ENCODE results near the gene CFL2.
"Not testable (repeated sequence)": the region's sequence is repeated elsewhere in the genome, so short reads cannot be mapped to it uniquely, and the experiment has no call there.

CFL2 gene

DNA sequence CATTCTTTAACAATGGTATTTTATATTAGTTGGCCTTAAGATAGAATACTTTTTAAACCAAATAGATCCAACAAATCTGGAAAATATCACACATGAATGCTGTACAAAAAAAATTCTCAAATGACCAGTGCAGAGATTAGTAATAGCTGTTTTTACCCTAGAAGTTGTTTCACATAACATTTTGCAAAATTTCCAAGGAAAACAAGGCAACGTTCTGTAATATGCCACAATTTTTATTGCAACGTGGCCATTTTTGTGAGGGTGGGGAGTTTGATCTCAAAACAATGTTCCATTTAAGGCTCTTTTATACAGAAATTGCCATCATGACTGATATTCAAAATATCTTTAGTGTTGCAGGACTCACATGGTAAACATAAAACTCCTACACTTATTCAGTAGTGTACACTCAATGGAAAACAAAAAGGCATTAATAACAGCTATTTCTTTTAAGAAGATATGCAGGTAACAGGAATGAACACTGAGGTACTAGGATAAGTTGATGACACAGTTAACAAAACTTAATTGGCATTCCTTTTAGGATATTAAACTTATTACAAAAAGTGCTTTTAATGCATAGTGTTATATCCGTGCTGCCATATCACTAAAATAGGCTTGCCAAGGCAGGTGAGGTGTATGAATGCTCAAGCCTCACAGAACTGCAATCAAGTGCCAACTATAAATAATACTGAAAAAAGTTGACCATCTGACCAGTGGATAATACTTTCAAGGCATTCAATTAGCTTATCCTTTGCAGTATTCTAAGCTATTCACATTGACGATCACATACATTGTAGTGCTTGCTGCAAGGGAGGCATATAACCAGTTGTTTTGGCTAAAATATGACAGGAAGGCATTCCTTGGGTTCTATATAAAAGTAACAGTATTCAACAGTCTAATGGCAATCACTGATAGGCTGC, 2.3 kb downstream of the CFL2 start:
- no peak for DNase-seq (ENCODE audit: low read depth)

DNA sequence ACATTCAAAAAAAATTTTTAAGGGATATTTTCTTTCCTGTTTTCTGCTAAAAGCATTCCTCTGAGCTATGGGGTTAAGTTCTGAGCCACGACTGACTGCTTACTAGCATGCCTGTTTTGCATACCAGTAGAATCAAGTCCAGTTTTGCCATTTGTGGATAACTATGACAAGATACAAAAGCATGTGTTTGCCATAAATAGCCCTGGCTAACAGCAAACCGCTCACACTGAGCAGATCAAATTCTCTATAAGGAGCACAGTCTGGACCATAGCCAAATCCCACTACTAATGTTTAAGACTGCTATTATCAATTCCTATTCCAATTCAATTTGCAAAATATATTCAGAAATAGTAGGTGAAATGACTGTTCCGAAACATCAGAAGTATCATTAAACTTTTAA, 3.2 kb downstream of the CFL2 start:
- DNase-seq (ENCODE audit: low read depth): no peak

DNA sequence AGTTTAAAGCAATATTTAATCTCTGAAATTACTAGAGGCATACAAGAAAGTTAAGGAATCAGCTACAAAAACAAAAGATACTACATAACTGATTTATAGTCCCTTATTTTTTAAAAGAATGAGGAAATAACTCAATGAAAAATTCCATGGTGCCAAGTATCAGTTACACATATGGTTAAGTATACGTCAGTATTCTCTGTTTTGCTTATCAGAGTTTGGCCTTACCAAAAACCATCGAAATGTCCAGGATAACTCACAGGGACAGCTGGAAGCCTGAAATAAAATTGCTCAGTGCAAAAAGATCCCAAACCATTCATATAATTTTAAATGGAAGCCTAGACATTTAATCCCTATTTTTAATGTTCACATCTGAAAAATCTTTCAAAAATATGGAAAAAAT, 3.6 kb downstream of the CFL2 start:
- DNase-seq (ENCODE audit: low read depth): no peak

DNA sequence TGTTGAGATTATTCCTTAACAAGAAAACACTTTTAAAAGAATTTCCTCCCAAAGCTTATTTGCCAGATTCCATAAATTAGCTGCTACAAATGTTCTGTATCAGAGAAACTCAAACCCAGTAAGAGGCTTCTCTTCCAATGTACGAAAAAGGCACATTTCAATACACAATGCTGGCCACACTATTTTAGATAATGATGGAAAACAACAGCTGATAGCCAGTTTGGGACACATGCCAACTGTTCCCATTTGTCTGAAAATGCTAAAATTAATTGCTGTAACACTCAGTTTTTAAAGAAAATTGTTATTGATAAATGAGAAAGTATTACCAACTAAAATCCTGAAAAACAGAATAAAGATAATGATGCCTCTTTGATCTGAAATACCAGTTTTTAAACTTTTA, 4.4 kb downstream of the CFL2 start:
- DNase-seq (ENCODE audit: low read depth): no peak

DNA sequence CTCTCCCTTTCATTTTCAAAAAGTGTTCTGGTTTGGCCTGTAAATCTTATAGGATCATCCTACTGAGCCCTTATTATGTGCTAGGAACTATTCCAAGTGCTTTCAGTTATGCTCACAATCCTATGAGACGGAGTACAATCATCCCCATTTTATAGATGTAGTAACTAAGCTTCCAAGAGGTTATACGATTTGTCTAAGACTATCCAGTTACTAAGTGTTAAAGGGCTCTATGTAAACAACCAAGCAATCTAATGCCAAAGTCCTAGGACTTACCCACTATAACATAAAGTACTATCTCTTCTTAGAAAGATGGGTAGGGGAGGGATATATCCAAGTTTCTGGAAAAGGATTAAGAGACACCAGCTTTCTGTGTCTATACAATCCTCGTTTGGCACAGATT, 6.7 kb downstream of the CFL2 start:
- DNase-seq (ENCODE audit: low read depth): no peak

DNA sequence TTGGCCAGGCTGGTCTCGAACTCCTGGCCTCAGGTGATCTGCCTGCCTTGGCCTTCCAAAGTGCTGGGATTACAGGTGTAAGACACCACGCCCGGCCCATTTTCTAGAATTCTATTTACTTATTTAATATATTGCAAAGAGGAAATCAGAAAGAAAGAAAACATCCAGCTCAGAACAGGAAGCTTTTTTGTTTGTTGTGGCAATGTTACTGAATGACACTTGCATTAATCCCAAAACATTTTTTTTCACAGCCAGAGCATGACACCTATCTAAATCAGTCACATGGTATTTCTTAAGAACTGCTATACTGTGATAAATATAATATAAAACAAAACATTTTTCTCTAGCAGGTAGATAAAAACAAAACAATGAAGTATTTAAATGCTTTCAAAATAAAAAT, 12.6 kb downstream of the CFL2 start:
- no peak for DNase-seq (ENCODE audit: low read depth)

DNA sequence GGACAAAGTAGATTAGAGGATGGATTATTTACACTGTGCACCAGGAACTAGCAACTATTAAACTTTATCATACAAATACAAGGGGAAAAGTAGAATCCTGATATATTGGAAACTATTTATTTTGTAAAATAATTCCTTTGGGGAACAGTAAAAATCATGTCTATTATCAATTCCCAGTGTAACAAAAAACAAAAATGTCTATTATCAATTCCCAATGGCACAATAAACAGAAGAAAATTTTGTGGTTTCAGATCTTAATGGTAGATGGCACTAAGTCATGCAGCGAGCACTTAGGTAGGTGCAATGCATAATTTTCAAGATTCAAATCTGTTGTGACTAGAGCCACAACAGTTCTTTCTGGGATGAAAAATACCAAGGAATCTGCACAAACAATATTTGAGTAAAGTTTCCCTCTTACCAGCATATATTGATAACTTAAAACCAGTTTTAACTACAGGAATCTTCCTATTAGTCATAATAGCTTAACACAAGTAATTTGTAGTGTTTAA, 13.7 kb downstream of the CFL2 start:
- DNase-seq (ENCODE audit: low read depth): no peak

DNA sequence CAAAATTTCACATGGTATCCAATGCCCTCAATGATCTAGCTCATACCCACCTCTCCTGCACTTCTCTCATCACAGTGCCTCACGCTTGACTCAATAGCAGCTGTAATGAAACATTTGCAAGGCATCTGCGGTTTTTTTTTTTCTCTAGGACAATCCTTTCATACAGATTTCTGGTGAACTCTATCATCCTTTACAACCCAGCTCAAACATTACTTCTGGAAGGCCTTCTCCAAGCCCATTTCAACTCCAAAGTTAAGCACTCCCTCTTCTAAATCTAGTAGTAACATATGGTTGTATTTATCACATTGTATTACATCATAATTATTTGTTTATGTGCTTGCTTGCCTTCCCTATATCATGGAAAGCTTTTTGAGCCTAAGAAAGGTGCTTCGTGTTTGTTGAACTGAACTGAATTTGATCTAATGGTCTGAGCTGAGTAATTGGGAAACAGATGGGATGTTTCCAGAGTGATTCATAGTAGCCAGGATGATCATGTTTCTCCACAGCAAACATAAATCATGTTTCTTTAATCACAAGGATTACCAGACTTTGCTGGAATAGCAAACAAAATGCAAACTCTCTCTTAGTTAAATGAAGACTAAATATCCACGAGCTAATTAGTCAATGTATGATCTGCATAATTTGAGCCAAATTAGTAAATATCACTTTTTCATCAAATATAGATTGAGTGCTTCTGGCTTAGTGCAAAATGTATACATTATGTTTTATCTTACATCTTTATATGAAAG, 14.3 kb downstream of the CFL2 start:
- no peak for DNase-seq (ENCODE audit: low read depth)

DNA sequence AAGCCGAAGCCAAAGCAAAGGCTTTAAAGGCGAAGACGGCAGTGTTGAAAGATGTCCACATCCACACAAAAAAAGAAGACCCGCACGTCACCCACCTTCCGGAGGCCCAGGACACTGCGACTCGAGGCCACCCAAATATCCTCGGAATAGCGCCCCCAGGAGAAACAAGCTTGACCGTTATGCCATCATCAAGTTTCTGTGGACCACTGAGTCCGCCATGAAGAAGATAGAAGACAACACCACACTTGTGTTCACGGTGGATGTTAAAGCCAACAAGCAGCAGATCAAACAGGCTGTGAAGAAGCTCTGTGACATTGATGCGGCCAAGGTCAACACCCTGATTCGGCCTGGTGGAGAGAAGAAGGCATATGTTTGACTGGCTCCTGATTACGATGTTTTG, 20.2 kb downstream of the CFL2 start:
- not testable (repeated sequence) for DNase-seq (ENCODE audit: low read depth)

DNA sequence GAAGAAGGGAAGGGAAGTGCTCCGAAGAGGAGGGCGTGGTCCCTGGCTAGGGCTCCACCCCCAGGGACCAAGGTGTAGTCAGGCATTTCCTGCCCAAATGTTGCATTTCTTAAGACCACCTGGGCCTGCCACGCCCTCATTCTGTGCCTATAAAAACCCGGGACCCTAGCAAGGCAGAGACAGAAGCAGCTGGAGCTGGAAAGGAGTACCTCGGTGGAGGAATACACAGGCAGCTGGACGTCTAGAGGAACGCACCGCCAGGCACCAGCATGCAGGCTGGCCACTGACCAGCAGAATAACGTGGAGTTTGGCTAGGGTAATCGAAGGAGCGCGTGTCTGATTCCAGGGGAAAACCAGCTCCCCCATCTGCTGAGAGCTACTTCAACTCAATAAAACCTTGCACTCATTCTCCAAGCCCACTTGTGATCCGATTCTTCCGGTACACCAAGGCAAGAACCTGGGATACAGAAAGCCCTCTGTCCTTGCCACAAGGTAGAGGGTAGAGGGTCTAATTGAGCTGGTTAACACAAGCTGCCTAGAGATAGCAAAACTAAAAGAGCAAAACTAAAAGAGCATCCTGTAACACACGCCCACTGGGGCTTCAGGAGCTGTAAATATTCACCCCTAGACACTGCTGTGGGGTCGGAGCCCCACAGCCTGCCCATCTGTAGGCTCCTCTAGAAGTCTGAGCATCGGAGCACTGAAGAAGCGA, 21.0 kb downstream of the CFL2 start:
- no peak for DNase-seq (ENCODE audit: low read depth)

DNA sequence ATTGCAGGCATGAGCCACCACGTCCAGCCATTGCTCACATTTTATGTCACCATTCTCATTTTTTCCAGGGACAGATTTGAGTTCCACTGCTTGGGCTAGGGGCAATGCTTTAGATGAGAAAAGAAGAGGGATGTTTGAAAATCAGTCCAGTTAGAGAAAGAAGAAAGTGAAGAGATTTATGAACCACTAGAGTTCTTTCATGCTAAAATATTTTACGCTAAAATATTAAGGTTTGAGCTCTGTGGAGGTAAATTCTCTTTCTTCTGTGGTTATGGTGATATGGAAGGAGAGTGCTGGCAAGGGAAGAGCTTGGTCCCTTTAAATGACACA, 21.5 kb downstream of the CFL2 start:
- no peak for DNase-seq (ENCODE audit: low read depth)

DNA sequence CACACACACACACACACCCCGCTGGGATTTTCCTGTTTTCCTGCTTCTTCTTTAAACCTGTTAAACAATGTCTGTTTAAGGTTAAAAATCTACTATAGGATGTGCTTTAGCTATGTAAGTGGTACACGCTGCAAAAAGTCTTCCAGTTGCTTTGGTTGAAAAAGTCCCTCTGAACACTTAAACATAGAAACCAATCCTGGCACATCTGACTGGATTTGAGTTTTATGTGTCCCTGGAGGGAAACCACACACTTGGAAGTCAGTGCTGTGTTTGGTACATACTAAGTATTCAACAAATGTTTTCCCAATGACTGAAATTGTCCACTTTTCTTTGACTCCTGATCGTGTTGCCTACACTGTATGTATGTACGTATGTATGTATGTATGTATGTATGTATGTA, 22.0 kb downstream of the CFL2 start:
- no peak for DNase-seq (ENCODE audit: low read depth)

DNA sequence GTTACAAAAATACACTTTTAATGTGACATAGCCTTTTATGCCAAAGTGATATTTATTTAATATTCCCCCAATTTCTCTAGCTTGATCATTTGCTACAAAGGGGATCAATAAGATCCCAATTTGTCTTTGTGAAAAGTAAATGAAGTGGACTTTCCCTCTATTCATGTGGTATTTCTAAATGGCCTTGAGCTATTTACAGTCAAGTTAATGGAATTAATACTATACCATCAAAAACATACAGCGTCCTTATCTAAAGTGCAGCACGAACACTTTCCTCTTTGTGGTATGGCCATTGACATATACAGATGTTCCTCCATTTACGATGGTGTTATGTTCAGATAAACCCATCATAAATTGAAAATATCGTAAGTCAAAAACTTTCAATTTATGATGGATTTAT, 23.2 kb downstream of the CFL2 start:
- DNase-seq (ENCODE audit: low read depth): no peak

DNA sequence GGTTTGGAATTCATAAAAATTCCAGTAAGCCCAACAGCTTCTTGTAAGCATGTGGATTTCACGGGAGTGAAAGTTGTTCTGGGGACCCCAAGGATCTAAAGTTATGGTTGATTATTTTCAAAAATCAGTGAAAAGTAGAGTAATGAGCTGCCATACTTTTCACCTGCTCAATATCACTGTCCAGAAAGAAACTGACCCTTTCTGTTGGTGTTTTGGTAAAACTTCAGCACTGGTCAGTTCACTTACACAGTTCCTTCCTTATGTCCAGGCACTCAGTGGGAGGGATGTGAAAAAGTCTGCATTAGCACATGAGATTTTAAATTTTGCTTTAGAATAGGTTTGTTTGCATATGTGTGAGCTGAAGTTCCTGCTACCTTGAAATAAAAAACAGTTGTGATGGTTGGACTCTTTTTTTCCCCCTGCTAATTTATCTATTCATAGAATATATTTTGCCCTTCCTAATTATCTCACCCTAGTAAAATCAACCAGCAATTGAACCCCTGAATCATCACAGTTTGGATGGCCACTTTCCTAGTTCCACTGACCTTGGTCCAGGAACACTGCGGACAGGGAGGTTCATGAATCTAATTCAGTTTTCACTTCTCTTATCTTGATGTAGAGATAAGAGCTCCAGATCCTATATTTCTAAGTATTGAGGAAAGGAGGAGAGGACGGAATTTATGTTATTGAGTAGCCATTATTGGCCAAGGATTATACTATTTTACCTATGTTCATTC, 25.8 kb downstream of the CFL2 start:
- DNase-seq (ENCODE audit: low read depth): no peak

DNA sequence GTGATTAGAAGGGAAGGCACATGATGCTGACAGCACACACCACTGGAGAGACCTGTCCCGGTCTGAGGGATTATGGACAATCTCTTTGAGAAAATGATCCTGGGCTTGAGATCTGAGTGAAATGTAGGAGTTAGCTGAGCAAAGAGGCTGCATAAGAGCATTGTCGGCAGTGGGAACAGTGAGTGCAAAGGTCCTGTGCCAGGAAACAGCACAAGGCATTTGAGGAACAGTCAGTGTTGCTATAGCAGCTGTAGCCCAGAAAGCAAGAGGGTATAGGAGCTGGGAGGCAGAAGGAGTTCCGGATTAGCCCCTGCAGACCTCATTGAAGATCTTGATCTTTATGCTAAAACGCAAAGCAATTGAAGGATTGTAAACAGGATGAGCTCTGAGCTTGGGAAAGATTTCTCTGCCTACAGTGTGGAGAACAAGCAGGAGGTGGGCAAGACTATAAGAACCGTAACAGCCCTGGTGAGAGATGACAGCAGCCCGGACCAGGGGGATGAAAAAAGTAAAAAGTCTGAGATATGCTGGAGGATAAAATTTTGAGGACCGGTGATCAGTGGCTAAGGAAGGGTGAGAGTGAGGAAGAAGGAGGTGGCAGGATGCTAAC, 28.5 kb downstream of the CFL2 start:
- no peak for DNase-seq (ENCODE audit: low read depth)

DNA sequence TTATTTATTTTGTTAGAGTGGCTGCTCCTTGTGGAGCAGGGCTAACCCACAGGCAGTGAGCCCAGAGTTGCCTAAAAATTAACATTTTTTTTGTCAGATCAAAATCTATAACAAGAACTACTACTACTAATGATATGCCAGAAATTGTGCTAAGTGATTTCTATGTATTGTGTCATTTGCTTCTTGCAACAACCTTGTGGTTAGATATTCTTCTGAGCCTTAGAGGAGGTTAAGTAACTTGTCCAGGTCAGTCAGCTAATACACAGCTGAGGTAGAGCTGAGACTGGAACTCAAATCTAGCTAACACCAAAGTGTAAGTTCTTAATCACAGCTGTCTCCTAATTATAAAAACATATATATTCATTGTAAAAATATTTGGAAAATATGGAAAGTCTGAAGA, 29.8 kb downstream of the CFL2 start:
- no peak for DNase-seq (ENCODE audit: low read depth)

DNA sequence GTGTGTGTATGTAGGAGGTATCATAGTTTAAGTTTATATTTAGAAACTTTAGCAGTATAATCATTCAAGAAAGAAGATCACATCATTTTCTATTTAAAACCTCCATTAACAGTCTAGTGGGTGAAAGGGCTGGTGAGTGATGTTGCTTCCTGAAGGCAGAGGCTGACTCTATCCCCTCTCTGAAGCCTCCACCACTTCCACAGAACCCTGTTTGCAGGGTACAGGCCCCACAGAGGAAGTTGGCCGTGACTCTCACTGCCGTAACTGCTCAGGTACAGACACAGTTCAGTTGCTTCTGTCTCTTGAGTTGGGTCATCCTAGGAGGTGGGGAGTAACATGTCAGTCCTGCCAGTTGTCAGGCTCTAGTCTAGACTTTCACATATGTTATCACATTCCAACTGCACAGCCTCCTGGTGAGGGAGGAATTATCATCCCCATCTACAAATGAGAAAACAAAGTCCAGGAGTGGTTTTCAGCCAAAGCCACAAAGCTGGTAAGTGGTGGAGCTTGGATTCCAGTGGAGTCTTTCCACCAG, 31.5 kb downstream of the CFL2 start:
- no peak for DNase-seq (ENCODE audit: low read depth)

DNA sequence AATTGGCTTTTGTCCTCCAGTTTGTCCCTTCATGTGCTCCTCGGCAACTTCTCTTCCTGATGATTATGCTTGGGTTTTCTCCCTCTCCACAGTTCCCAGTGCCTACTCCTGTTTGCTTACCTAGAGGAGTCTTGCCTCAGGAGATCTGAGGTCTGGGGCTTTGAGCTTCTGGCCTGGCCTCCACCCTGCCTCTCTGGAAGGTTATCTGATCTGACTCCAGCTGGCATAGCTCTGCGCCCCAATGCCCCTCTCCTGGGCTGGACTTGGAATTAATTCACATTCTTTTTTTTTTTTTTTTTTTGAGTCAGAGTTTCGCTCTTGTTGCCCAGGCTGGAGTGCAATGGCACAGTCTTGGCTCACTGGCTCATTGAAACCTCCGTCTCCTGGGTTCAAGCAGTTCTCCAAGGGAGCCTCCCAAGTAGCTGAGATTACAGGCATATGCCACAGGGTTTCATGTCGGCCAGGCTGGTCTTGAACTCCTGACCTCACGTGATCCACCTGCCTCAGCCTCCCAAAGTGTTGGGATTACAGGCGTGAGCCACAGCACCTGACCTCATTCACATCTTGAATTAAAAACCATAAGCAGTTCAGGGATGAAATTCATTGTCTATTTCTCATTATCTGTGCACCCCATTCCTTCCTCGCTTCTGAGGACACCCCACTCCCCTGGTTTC, 33.5 kb downstream of the CFL2 start:
- DNase-seq (ENCODE audit: low read depth): no peak

DNA sequence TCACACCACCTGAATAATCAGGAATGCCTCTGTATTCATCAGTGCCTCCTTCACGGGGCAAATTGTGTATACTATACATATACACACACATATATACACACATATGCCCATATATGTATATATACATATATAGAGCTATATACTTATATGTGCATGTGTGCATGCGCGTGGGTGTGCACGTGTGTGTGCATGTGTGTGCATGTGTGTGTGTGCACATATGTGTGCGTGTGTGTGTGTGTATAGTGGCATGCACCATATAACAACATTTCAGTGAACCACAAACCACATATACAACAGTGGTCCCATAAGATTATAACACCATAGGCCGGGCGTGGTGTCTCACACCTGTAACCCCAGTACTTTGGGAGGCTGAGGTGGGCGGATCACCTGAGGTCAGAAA, 35.7 kb downstream of the CFL2 start:
- no peak for DNase-seq (ENCODE audit: low read depth)

DNA sequence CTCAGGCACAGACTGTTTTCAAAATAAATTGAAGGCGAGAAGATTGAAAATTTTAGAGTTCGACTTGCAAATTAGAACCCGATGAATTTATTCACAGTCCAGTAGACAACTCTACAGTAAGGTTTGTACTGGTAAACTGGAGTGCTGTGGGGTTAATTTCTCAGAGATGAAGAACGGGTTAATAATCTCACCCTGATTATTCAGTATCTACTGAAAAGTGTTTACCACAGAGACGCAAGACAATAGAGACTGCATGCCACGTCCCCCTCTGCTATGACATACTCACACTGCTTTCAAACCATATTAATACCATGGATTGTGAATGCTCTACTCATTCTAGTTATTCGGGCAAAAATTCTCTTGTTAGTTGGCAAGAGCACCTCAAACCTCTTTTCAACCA, 36.1 kb downstream of the CFL2 start:
- no peak for DNase-seq (ENCODE audit: low read depth)
